K562 (cell line): Measurements from ENCODE around the gene ERCC4. TPM values are rescaled to one million over a fixed set of nuclear protein-coding genes. Genes with fewer than 3 reads are reported as not detected.
A peak's percentile ranks its signal among the peaks of the same experiment; 100 is the strongest.

ENCODE experiments used
- ATAC-seq: fragments of 200-7000 bp; cut with Tn5 transposase; 3 replicates; pipeline ENCODE4 v1.9.1; 2020; ENCODE audit warnings: moderate library complexity
- BruUV-seq: library from RNA; stranded (reverse); fragments of 400-500 nt; replicated peaks from 2 replicates; lab custom pipeline; 2021; lab: Mats Ljungman, UMichigan
- CTCF ChIA-PET: fragments of 300-600 bp; formaldehyde crosslinking; extraction: SDS; loops from one replicate; lab custom pipeline; 2021; ENCODE audit warnings: low intra/inter-chr PET ratio; lab: Yijun Ruan, JAX
- POLR2A ChIA-PET: fragments of 300-600, 350-650 bp; sonication (Branson Sonifier 250); formaldehyde crosslinking; extraction: SDS; loops from one replicate; lab custom pipeline; 2021; ENCODE audit warnings: antibody characterized with exemption, inconsistent platforms; lab: Yijun Ruan, JAX
- DNase-seq, 4 experiments: peaks; one replicate each; pipeline versions ENCODE4 v3.0.0 to v3.0.0-alpha.2; 2011 to 2018; ENCODE audit warnings: low spot score in 3 of 4, mixed read lengths in 3 of 4; ENCODE audit errors: extremely low read depth in 1 of 4
- FAIRE-seq: peaks from 2 replicates; lab custom pipeline; 2011; peaks lifted over from hg19 to GRCh38; lab: Jason Lieb, UNC
- H2AFZ ChIP-seq: 2 replicates; pipeline ENCODE4 v1.6.0; 2011; ENCODE audit warnings: low read depth, low read length, control low read depth, inconsistent platforms
- H3K27ac ChIP-seq: fragments of 200-600 bp; 3 replicates; pipeline ENCODE4 v1.8.0; 2011; ENCODE audit warnings: low read depth, mild to moderate bottlenecking, control low read depth, inconsistent platforms, low read length, moderate library complexity, mixed read lengths; ENCODE audit errors: extremely low read depth
- H3K27me3 ChIP-seq, 2 experiments: fragments of 300-600 bp in 1 of 2; 2 replicates in 1 of 2; 3 replicates in 1 of 2; pipeline versions ENCODE4 v1.6.0 to v1.8.0; 2011; ENCODE audit warnings: inconsistent platforms in 2 of 2, low read length in 2 of 2, mild to moderate bottlenecking in 1 of 2, mixed read lengths in 1 of 2, moderate library complexity in 1 of 2; ENCODE audit not compliant: control insufficient read depth in 2 of 2, insufficient read depth in 2 of 2
- H3K36me3 ChIP-seq: fragments of 300-600 bp; 3 replicates; pipeline ENCODE4 v1.8.0; 2011; ENCODE audit warnings: mild to moderate bottlenecking, low read length, inconsistent platforms; ENCODE audit not compliant: control insufficient read depth, insufficient read depth
- H3K4me1 ChIP-seq, 2 experiments: fragments of 200-600 bp in 1 of 2; replicated peaks in 1 of 2; 2 replicates in 1 of 2; 3 replicates in 1 of 2; pipeline versions ENCODE4 v1.5.1 to v1.8.0; 2011; ENCODE audit warnings: inconsistent platforms in 2 of 2, low read length in 2 of 2, mild to moderate bottlenecking in 1 of 2, mixed read lengths in 1 of 2, moderate library complexity in 1 of 2; ENCODE audit not compliant: control insufficient read depth in 2 of 2, insufficient read depth in 2 of 2
- H3K4me2 ChIP-seq: 2 replicates; pipeline ENCODE4 v1.6.1; 2011; ENCODE audit warnings: low read length, control low read depth, inconsistent platforms, mixed read lengths; ENCODE audit not compliant: insufficient read depth
- H3K4me3 ChIP-seq: fragments of 200-600 bp; sonication (generic), shearing (Covaris generic); 2 replicates; pipeline ENCODE4 v1.5.1; 2016; ENCODE audit warnings: control low read depth, inconsistent platforms
- H3K79me2 ChIP-seq: fragments of 200-600 bp; 3 replicates; pipeline ENCODE4 v1.8.0; 2011; ENCODE audit warnings: low read length, inconsistent platforms; ENCODE audit not compliant: control insufficient read depth, insufficient read depth
- H3K9ac ChIP-seq, 2 experiments: 2 replicates each; pipeline versions ENCODE4 v1.6.0 to v1.6.1; 2011; ENCODE audit warnings: low read depth in 2 of 2, low read length in 2 of 2, control low read depth in 1 of 2, inconsistent platforms in 1 of 2, mild to moderate bottlenecking in 1 of 2, mixed read lengths in 1 of 2; ENCODE audit not compliant: insufficient read depth in 1 of 2
- H3K9me1 ChIP-seq: one replicate; pipeline ENCODE4 v1.6.0; 2011; ENCODE audit warnings: inconsistent platforms, mild to moderate bottlenecking, low read length, moderate library complexity; ENCODE audit not compliant: control insufficient read depth, insufficient read depth
- H3K9me3 ChIP-seq: replicated peaks from 2 replicates; pipeline ENCODE4 v1.5.1; 2011; ENCODE audit warnings: low read depth, low read length, inconsistent platforms; ENCODE audit not compliant: control insufficient read depth, insufficient read depth
- H4K20me1 ChIP-seq: replicated peaks from 2 replicates; pipeline ENCODE4 v1.6.1; 2011; ENCODE audit warnings: low read length, inconsistent platforms, mixed read lengths; ENCODE audit not compliant: control insufficient read depth, insufficient read depth
- WGBS: fragments of 100-300 bp; shearing (Covaris generic); methylation state at CpG from one replicate; pipeline ENCODE4 v1.1.6; 2016; ENCODE audit warnings: low coverage, mixed read lengths; ENCODE audit not compliant: insufficient coverage; ENCODE audit errors: missing lambda C conversion rate; 5-methylcytosine and 5-hydroxymethylcytosine counted together
- in situ Hi-C: fragments of 300-500 bp; cut with MboI; formaldehyde crosslinking; loops from 4 replicates; pipeline ENCODE4 v1.15.0; 2018; ENCODE audit warnings: inconsistent platforms, mixed read lengths
- intact Hi-C: fragments of 100-400 bp; cut with micrococcal nuclease; formaldehyde crosslinking; loops from 2 replicates; pipeline ENCODE4 v1.14.2; 2022
- polyA plus RNA-seq, 8 experiments: library from polyadenylated mRNA; depleted of rRNA in 4 of 8; stranded (reverse) in 5 of 8; unstranded in 3 of 8; fragments of >200 nt; fragmentation: Nextera tagmentation in 2 of 8; fragmentation: Illumina TruSeq in 1 of 8; extraction: Ambion mirVana in 2 of 8; extraction: Trizol in 1 of 8; gene quantifications; 2 replicates each; pipeline versions ENCODE4 v1.2.1 to v1.2.3, GENCODE V29; 2011 to 2014; ENCODE audit warnings: inconsistent platforms in 1 of 8, missing spikeins in 1 of 8
- total RNA-seq, 7 experiments: library from RNA; depleted of rRNA in 6 of 7; stranded (reverse); fragments of >200 nt in 6 of 7; fragmentation: Illumina TruSeq in 2 of 7; extraction: Trizol in 2 of 7; gene quantifications; 2 replicates each; pipeline versions ENCODE4 v1.2.1 to v1.2.3, GENCODE V29; 2011 to 2021; ENCODE audit warnings: low replicate concordance in 1 of 7
- TF ChIP-seq, protein P1 (sequence below), 3 experiments: IDR thresholded peaks in 2 of 3; conservative IDR thresholded peaks in 1 of 3; 2 replicates each; pipeline ENCODE4 v1.5.1; 2011 to 2012; ENCODE audit warnings: low read length in 3 of 3, mild to moderate bottlenecking in 3 of 3, control low read depth in 2 of 3, improper control_type of control experiment in 1 of 3, inconsistent platforms in 1 of 3, low read depth in 1 of 3, mixed read lengths in 1 of 3, moderate library complexity in 1 of 3; ENCODE audit not compliant: insufficient read depth in 2 of 3
- TF ChIP-seq, protein P2 (sequence below): sonication (generic); IDR thresholded peaks from 2 replicates; pipeline ENCODE4 v1.6.1; 2016
- TF ChIP-seq, protein P3 (sequence below): fragments of 450-650 bp; IDR thresholded peaks from 2 replicates; pipeline ENCODE4 v1.6.1; 2016; ENCODE audit warnings: mild to moderate bottlenecking

The ERCC4 gene
- total and polyA plus RNA-seq, 9 of the 15 experiments (the other 6 are each of a cell fraction or from before 2014, with no cell fraction given): 3.7 to 10.5 (median 6.0) TPM

DNA sequence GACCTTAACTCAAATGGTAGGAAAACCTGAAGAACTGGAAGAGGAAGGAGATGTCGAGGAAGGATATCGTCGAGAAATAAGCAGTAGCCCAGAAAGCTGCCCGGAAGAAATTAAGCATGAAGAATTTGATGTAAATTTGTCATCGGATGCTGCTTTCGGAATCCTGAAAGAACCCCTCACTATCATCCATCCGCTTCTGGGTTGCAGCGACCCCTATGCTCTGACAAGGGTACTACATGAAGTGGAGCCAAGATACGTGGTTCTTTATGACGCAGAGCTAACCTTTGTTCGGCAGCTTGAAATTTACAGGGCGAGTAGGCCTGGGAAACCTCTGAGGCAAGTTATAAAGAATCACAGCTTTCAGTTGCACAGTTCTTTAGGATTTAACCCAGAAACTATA lies 15.5 kb downstream of the ERCC4 start:
- H3K9me3 ChIP-seq: no peaks in the 10 kb centered on the region
- H2AFZ ChIP-seq: no peak overlapping the region
- H3K4me3 ChIP-seq: no peak overlapping the region
- peak; percentile 86 for FAIRE-seq
- H3K27me3 ChIP-seq: no peaks in the 10 kb centered on the region
- ATAC-seq: peak; percentile 41; the same call in 1 of the 3 replicates
- intact Hi-C loops (no loop called here), in situ Hi-C loops (no loop called here)
- TF ChIP-seq, protein P1, sequence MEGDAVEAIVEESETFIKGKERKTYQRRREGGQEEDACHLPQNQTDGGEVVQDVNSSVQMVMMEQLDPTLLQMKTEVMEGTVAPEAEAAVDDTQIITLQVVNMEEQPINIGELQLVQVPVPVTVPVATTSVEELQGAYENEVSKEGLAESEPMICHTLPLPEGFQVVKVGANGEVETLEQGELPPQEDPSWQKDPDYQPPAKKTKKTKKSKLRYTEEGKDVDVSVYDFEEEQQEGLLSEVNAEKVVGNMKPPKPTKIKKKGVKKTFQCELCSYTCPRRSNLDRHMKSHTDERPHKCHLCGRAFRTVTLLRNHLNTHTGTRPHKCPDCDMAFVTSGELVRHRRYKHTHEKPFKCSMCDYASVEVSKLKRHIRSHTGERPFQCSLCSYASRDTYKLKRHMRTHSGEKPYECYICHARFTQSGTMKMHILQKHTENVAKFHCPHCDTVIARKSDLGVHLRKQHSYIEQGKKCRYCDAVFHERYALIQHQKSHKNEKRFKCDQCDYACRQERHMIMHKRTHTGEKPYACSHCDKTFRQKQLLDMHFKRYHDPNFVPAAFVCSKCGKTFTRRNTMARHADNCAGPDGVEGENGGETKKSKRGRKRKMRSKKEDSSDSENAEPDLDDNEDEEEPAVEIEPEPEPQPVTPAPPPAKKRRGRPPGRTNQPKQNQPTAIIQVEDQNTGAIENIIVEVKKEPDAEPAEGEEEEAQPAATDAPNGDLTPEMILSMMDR (IDR thresholded peaks at IDR 0.05 in 2 of 3, conservative IDR thresholded peaks at IDR 0.05 in 1 of 3; ENCODE audit: insufficient read depth in 2 of 3, low read depth in 1 of 3, low read length in 3 of 3): peak; percentile 48 to 83 (median 58)
- TF ChIP-seq, protein P2, sequence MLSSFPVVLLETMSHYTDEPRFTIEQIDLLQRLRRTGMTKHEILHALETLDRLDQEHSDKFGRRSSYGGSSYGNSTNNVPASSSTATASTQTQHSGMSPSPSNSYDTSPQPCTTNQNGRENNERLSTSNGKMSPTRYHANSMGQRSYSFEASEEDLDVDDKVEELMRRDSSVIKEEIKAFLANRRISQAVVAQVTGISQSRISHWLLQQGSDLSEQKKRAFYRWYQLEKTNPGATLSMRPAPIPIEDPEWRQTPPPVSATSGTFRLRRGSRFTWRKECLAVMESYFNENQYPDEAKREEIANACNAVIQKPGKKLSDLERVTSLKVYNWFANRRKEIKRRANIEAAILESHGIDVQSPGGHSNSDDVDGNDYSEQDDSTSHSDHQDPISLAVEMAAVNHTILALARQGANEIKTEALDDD: no peak
- TF ChIP-seq, protein P3, sequence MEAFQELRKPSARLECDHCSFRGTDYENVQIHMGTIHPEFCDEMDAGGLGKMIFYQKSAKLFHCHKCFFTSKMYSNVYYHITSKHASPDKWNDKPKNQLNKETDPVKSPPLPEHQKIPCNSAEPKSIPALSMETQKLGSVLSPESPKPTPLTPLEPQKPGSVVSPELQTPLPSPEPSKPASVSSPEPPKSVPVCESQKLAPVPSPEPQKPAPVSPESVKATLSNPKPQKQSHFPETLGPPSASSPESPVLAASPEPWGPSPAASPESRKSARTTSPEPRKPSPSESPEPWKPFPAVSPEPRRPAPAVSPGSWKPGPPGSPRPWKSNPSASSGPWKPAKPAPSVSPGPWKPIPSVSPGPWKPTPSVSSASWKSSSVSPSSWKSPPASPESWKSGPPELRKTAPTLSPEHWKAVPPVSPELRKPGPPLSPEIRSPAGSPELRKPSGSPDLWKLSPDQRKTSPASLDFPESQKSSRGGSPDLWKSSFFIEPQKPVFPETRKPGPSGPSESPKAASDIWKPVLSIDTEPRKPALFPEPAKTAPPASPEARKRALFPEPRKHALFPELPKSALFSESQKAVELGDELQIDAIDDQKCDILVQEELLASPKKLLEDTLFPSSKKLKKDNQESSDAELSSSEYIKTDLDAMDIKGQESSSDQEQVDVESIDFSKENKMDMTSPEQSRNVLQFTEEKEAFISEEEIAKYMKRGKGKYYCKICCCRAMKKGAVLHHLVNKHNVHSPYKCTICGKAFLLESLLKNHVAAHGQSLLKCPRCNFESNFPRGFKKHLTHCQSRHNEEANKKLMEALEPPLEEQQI: peak; percentile 61; the same call in 1 of the 2 replicates
- ChIA-PET POLR2A (no interaction called here), CTCF (interaction anchor here (0.7 kb wide), 1 partner anchor 127 kb away, joined by 3 read pairs; no protein-coding TSS in a partner anchor)
- no TSS peak for BruUV-seq
- no peak overlapping the region for H3K9ac ChIP-seq
- no peaks in the 10 kb centered on the region for H4K20me1 ChIP-seq
- WGBS: 75% methylated on average over 12 of the region's 12 CpGs
- no peak overlapping the region for H3K4me2 ChIP-seq
- no peaks in the 10 kb centered on the region for H3K79me2 ChIP-seq
- H3K36me3 ChIP-seq: peaks cover 26% of the 10 kb centered on the region
- DNase-seq: peak; percentile 31 to 52 (median 44)
- no peaks in the 10 kb centered on the region for H3K9me1 ChIP-seq
- H3K27ac ChIP-seq: no peak overlapping the region
- no peaks in the 10 kb centered on the region for H3K4me1 ChIP-seq
